Transverse colon (tissue), 4 donors: ENCODE data around the gene PLCB1.

Experiments used
- EP300 ChIP-seq: sonication (generic); formaldehyde crosslinking; IDR thresholded peaks from one replicate; pipeline ENCODE4 v1.6.1; 2017; ENCODE audit warnings: antibody characterized with exemption, low read depth
- POLR2A ChIP-seq: fragments of 450-650 bp; IDR thresholded peaks from one replicate; pipeline ENCODE4 v1.6.1; 2016; ENCODE audit warnings: antibody characterized with exemption, mild to moderate bottlenecking, moderate library complexity
- POLR2AphosphoS5 ChIP-seq, 3 donors: sonication (generic); formaldehyde crosslinking; IDR thresholded peaks; one replicate each; pipeline ENCODE4 v1.6.1; 2016; ENCODE audit warnings: antibody characterized with exemption in 3 of 3
- TF ChIP-seq, protein P1 (sequence below), 5 experiments: fragments of 200-600 bp in 3 of 5; fragments of 450-650 bp in 2 of 5; sonication (generic) in 3 of 5; IDR thresholded peaks; 1 replicate in 2 of 5; 2 replicates in 3 of 5; pipeline ENCODE4 v1.5.1; 2016 to 2017; ENCODE audit warnings: antibody characterized with exemption in 5 of 5, inconsistent platforms in 3 of 5, mild to moderate bottlenecking in 2 of 5, moderate library complexity in 1 of 5

DNA sequence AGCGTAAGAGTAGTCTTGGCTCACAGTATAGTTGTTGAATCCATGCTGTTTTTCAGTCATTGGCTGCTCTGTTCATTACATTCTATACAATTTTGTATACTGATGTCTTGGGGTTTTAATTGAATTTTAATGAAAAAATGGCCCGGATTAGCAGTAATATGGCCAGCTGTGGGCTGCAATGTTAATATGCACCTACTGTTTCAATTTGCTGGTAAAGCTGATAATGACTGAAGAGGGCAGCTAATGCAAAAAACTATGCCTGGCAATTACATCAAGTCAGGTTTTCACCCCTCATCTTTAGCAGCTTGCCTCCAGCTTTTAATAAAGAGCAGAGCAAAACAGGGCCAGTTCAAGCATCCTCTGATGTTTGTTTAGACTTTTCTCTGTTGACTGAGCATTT, 394.5 kb downstream of the PLCB1 start:
- no peak for TF ChIP-seq POLR2AphosphoS5 (IDR thresholded peaks at IDR 0.05)
- TF ChIP-seq, protein P1, sequence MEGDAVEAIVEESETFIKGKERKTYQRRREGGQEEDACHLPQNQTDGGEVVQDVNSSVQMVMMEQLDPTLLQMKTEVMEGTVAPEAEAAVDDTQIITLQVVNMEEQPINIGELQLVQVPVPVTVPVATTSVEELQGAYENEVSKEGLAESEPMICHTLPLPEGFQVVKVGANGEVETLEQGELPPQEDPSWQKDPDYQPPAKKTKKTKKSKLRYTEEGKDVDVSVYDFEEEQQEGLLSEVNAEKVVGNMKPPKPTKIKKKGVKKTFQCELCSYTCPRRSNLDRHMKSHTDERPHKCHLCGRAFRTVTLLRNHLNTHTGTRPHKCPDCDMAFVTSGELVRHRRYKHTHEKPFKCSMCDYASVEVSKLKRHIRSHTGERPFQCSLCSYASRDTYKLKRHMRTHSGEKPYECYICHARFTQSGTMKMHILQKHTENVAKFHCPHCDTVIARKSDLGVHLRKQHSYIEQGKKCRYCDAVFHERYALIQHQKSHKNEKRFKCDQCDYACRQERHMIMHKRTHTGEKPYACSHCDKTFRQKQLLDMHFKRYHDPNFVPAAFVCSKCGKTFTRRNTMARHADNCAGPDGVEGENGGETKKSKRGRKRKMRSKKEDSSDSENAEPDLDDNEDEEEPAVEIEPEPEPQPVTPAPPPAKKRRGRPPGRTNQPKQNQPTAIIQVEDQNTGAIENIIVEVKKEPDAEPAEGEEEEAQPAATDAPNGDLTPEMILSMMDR (IDR thresholded peaks at IDR 0.05): no peak
- TF ChIP-seq POLR2A: no peak
- TF ChIP-seq EP300: no peak
